Pancreas (tissue), 10 donors: Measurements from ENCODE around the gene ARHGAP26. TPM values are rescaled to one million over a fixed set of nuclear protein-coding genes. Genes with fewer than 3 reads are reported as not detected.
A peak's percentile ranks its signal among the peaks of the same experiment; 100 is the strongest.

Experiments used
- ATAC-seq, 4 donors: fragments of 200-7000 bp; cut with Tn5 transposase; one replicate each; pipeline versions ENCODE4 v1.8.0 to v1.9.1; 2020; ENCODE audit warnings: mild to moderate bottlenecking in 4 of 4, moderate library complexity in 4 of 4
- DNase-seq, 6 donors: peaks; one replicate each; pipeline ENCODE4 v3.0.0-alpha.2; 2020
- FAIRE-seq: peaks from 2 replicates; lab custom pipeline; 2012; peaks lifted over from hg19 to GRCh38; lab: Jason Lieb, UNC
- H3K27ac ChIP-seq, 4 donors: fragments of 200-600 bp; sonication (generic); 1 replicate in 3 of 4; 2 replicates in 1 of 4; pipeline versions ENCODE4 v1.5.0 to v1.8.0; 2020
- H3K27me3 ChIP-seq, 4 donors: fragments of 200-600 bp; one replicate each; pipeline ENCODE4 v1.8.0; 2021
- H3K36me3 ChIP-seq, 3 donors: fragments of 200-600 bp; sonication (generic) in 1 of 3; one replicate each; pipeline versions ENCODE4 v1.5.0 to v1.8.0; 2020 to 2021
- H3K4me1 ChIP-seq, 3 donors: fragments of 200-600 bp; one replicate each; pipeline ENCODE4 v1.8.0; 2021
- H3K4me3 ChIP-seq, 4 donors: fragments of 200-600 bp; sonication (generic) in 2 of 4; one replicate each; pipeline versions ENCODE4 v1.5.0 to v1.8.0; 2020 to 2021
- H3K9me3 ChIP-seq, 4 donors: fragments of 200-600 bp; one replicate each; pipeline ENCODE4 v1.8.0; 2021
- CTCF ChIP-seq, 4 donors: fragments of 200-600 bp; sonication (generic) in 3 of 4; IDR thresholded peaks; one replicate each; pipeline versions ENCODE4 v1.5.0 to v1.8.0; 2021; ENCODE audit warnings: antibody characterized with exemption in 4 of 4
- WGBS, 2 donors: extraction: QIAGEN DNeasy Blood & Tissue Kit; methylation state at CpG; one replicate each; pipeline ENCODE4 v1.1.7; 2013; 5-methylcytosine and 5-hydroxymethylcytosine counted together
- intact Hi-C, 3 donors: fragments of 100-400 bp; cut with DNase I; formaldehyde crosslinking; loops; one replicate each; pipeline versions ENCODE4 v1.11.1 to v1.14.2; 2022
- polyA plus RNA-seq, 2 donors: library from polyadenylated mRNA; stranded (reverse); fragments of 200-250 nt; gene quantifications; one replicate each; pipeline ENCODE4 v1.2.3, GENCODE V29; 2013
- total RNA-seq, 6 donors: library from RNA; stranded (reverse); fragmentation: NEBNext Ultra II Directional in 4 of 6; extraction: Animal tissue kit (Norgen Biotek cat#: 25700) in 4 of 6; gene quantifications; one replicate each; pipeline versions ENCODE4 v1.2.1 to v1.2.4, GENCODE V29; 2021 to 2023
- donor health status: healthy with polysubstance abuse.
- donor health status: DM: no; HTN: no; CAD: no; lungs with moderate emphysema.
- donor health status: DM: no; HTN: no; CAD: no.
- donor health status: control.
- donor health status: control.
- donor health status: Bipolar disorder and iron deficiency.
- donor health status: DM: yes; HTN: yes; CAD: no.
- donor health status: DM: no; HTN: no; CAD: no.
- donor health status: DM: no; HTN: no; CAD: no.
- donor health status: DM: yes; HTN: yes; CAD: no.

Gene ARHGAP26
- total and polyA plus RNA-seq, 8 donors, result 3.0 to 28.1 (median 10.3) TPM

GRCh38 chr5:142888469-142889085 lies 118.4 kb downstream of the ARHGAP26 start:
- Histone ChIP-seq H3K27me3 (no peaks in the 10 kb centered on the region), H3K4me1 (no peaks in the 10 kb centered on the region), H3K36me3 (no peaks in the 10 kb centered on the region), H3K27ac (no peak overlapping the region), H3K9me3 (no peaks in the 10 kb centered on the region), H3K4me3 (no peak overlapping the region)
- ATAC-seq, result peak; percentile 66 to 93 (median 90)
- DNase-seq, result no peak
- peak; percentile 83 for FAIRE-seq
- peak; percentile 50 to 73 (median 61) for TF ChIP-seq CTCF (IDR thresholded peaks at IDR 0.05)
- intact Hi-C loops, result no loop called here
- whole genome bisulfite sequencing, 2 donors, result 39 to 44% methylated on average over 9 of the region's 9 CpGs

GRCh38 chr5:142892021-142892420 lies 121.8 kb downstream of the ARHGAP26 start:
- Histone ChIP-seq H3K4me1 (no peaks in the 10 kb centered on the region), H3K27me3 (no peaks in the 10 kb centered on the region), H3K27ac (no peak overlapping the region), H3K4me3 (no peak overlapping the region), H3K9me3 (no peaks in the 10 kb centered on the region), H3K36me3 (no peaks in the 10 kb centered on the region)
- TF ChIP-seq CTCF (IDR thresholded peaks at IDR 0.05), result no peak
- DNase-seq (no peak), ATAC-seq (no peak), FAIRE-seq (no peak)
- intact Hi-C loops, result no loop called here
- WGBS, 2 donors, result 88 to 89% methylated on average over 3 of the region's 3 CpGs

- intact Hi-C loops, result no loop called here
- ATAC-seq, result no peak
These were observed 124.1 kb downstream of the ARHGAP26 start for GRCh38 chr5:142894315-142894714.

GRCh38 chr5:142894749-142895148 lies 124.6 kb downstream of the ARHGAP26 start:
- no peak for TF ChIP-seq CTCF (IDR thresholded peaks at IDR 0.05)
- no peaks in the 10 kb centered on the region for H3K4me1 ChIP-seq
- ATAC-seq, result peak in 1 of 4 donors; percentile 45
- no peaks in the 10 kb centered on the region for H3K9me3 ChIP-seq
- no peak overlapping the region for H3K4me3 ChIP-seq
- intact Hi-C loops, result no loop called here
- no peak for DNase-seq
- H3K36me3 ChIP-seq, result no peaks in the 10 kb centered on the region
- no peak overlapping the region for H3K27ac ChIP-seq
- 94 to 100% methylated on average over 1 of the region's 1 CpG for WGBS, 2 donors
- no peak for FAIRE-seq
- H3K27me3 ChIP-seq, result no peaks in the 10 kb centered on the region

More at GRCh38 chr5:142894315-142894714, 124.1 kb downstream of the ARHGAP26 start:
- 94 to 98% methylated on average over 2 of the region's 2 CpGs for WGBS, 2 donors
- no peak for TF ChIP-seq CTCF (IDR thresholded peaks at IDR 0.05)
- no peak overlapping the region for H3K27ac ChIP-seq
- H3K27me3 ChIP-seq, result no peaks in the 10 kb centered on the region
- no peak overlapping the region for H3K4me3 ChIP-seq
- H3K4me1 ChIP-seq, result no peaks in the 10 kb centered on the region
- no peak for DNase-seq
- H3K9me3 ChIP-seq, result no peaks in the 10 kb centered on the region
- FAIRE-seq, result no peak
- no peaks in the 10 kb centered on the region for H3K36me3 ChIP-seq

- no peaks in the 10 kb centered on the region for H3K36me3 ChIP-seq
- no peak for TF ChIP-seq CTCF (IDR thresholded peaks at IDR 0.05)
- FAIRE-seq, result no peak
- intact Hi-C loops, result no loop called here
- H3K9me3 ChIP-seq, result no peaks in the 10 kb centered on the region
- ATAC-seq, result peak in 1 of 4 donors; percentile 23
- no peaks in the 10 kb centered on the region for H3K4me1 ChIP-seq
- H3K4me3 ChIP-seq, result no peak overlapping the region
- H3K27me3 ChIP-seq, result no peaks in the 10 kb centered on the region
- no peak overlapping the region for H3K27ac ChIP-seq
- DNase-seq, result no peak
- WGBS, 2 donors, result 60 to 79% methylated on average over 2 of the region's 2 CpGs
These were observed 126.3 kb downstream of the ARHGAP26 start for GRCh38 chr5:142896325-142897007.
